Small intestine (tissue), 7 donors: Measurements from ENCODE around the gene PFKFB1. TPM values are rescaled to one million over a fixed set of nuclear protein-coding genes. Genes with fewer than 3 reads are reported as not detected.

Experiments
- DNase-seq, 2 donors: peaks; one replicate each; pipeline versions ENCODE4 v3.0.0 to v3.0.0-alpha.2; 2013
- FAIRE-seq: peaks from 2 replicates; lab custom pipeline; 2012; peaks lifted over from hg19 to GRCh38; lab: Jason Lieb, UNC
- H3K27ac ChIP-seq, 3 donors: one replicate each; pipeline ENCODE4 v1.5.1; 2013; ENCODE audit warnings: low read length in 2 of 3, mild to moderate bottlenecking in 2 of 3, control low read depth in 1 of 3, inconsistent platforms in 1 of 3, low read depth in 1 of 3, moderate library complexity in 1 of 3
- H3K27me3 ChIP-seq, 3 donors: one replicate each; pipeline ENCODE4 v1.6.1; 2013; ENCODE audit warnings: low read length in 3 of 3, inconsistent platforms in 1 of 3; ENCODE audit not compliant: control insufficient read depth in 3 of 3, insufficient read depth in 3 of 3
- H3K36me3 ChIP-seq, 3 donors: one replicate each; pipeline ENCODE4 v1.6.1; 2013; ENCODE audit warnings: low read length in 3 of 3, inconsistent platforms in 1 of 3, low read depth in 1 of 3, mild to moderate bottlenecking in 1 of 3, moderate library complexity in 1 of 3; ENCODE audit not compliant: control insufficient read depth in 3 of 3, insufficient read depth in 2 of 3
- H3K4me1 ChIP-seq, 3 donors: one replicate each; pipeline ENCODE4 v1.6.1; 2013; ENCODE audit warnings: low read length in 2 of 3, inconsistent platforms in 1 of 3, low read depth in 1 of 3, mild to moderate bottlenecking in 1 of 3, moderate library complexity in 1 of 3; ENCODE audit not compliant: control insufficient read depth in 3 of 3, insufficient read depth in 2 of 3
- H3K4me3 ChIP-seq, 3 donors: one replicate each; pipeline ENCODE4 v1.5.1; 2013; ENCODE audit warnings: low read length in 3 of 3, control low read depth in 1 of 3, inconsistent platforms in 1 of 3, low read depth in 1 of 3, mild to moderate bottlenecking in 1 of 3, moderate library complexity in 1 of 3
- H3K9me3 ChIP-seq, 2 donors: one replicate each; pipeline ENCODE4 v1.6.1; 2013; ENCODE audit warnings: low read depth in 1 of 2, low read length in 1 of 2; ENCODE audit not compliant: control insufficient read depth in 2 of 2, insufficient read depth in 1 of 2
- whole genome bisulfite sequencing, 3 donors: extraction: QIAGEN DNeasy Blood & Tissue Kit; methylation state at CpG; one replicate each; pipeline ENCODE4 v1.1.7; 2013; 5-methylcytosine and 5-hydroxymethylcytosine counted together
- polyA plus RNA-seq, 4 donors: library from polyadenylated mRNA; stranded (reverse) in 3 of 4; unstranded in 1 of 4; fragments of 200-250 nt in 3 of 4; fragments of 120-200 nt in 1 of 4; gene quantifications; one replicate each; pipeline versions ENCODE4 v1.2.1 to v1.2.3, GENCODE V29; 2013
- donor health status: healthy with polysubstance abuse.
- donor health status: control.
- donor health status: control.
- donor health status: Bipolar disorder and iron deficiency.
- donor health status: healthy.

The PFKFB1 gene
- polyA plus RNA-seq, 4 donors: 0.36 to 0.41 TPM; not detected in 2

DNA sequence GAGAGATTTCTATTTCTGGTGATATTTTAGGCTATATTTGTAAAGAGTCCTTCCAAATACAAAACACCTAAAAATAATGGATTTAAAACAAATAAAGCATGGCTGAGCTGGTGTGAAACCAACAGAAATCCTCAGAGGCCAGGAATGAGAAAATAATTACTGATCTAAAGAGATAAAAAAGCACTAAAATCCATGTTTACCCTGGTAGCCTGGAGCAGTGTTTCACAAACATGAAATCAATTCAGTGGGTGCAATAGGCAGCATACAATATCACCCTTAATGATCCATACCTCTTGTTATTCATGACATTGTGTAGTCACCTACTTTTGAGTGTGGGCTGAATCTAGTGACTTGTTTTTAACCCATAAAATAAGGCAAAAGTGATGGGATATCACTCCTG is 14.6 kb downstream of the PFKFB1 start:
- Histone ChIP-seq H3K27me3 (no peaks in the 10 kb centered on the region), H3K4me3 (no peak overlapping the region), H3K36me3 (no peaks in the 10 kb centered on the region), H3K27ac (no peak overlapping the region), H3K9me3 (no peaks in the 10 kb centered on the region), H3K4me1 (no peaks in the 10 kb centered on the region)
- no peak for FAIRE-seq
- no peak for DNase-seq

DNA sequence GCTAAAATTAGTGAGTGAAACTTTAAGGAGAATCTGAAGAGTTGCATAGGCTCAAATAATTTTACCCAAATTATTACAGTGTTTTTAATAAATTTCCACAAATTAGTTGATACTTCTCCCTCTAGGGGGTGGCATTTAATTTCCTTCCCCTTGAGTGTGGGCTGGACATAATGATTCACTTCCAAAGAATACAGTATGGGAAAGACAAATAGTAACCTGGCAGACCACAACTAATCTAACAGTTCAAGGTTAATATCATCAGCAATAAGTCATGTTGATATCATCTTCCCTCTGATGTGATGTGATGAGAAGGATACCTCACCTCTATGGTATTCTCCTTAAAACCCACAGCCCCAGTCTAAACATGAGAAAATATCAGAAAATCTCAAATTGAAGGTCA is 15.5 kb downstream of the PFKFB1 start:
- no peak for FAIRE-seq
- H3K4me1 ChIP-seq: no peaks in the 10 kb centered on the region
- H3K36me3 ChIP-seq: no peaks in the 10 kb centered on the region
- H3K4me3 ChIP-seq: no peak overlapping the region
- H3K27me3 ChIP-seq: no peaks in the 10 kb centered on the region
- no peak overlapping the region for H3K27ac ChIP-seq
- no peaks in the 10 kb centered on the region for H3K9me3 ChIP-seq
- DNase-seq: no peak

DNA sequence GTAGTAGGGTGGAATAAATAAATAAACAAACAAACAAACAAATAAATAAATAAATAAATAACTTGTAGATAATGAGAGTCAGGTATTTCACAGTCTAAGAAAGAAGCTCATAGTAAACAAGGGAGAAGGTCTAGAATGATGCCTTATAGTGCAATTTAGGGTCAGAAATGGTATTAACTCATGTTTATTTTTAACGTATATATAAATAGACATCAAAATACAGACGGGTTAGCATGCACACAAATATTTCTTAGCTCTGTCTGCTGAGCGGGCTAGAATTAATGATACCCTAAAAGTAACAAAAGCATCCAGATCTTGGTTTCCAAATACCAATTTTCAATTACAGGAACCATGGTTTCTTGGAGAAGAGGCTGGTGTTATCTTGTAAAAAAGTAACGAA is 16.6 kb downstream of the PFKFB1 start:
- Histone ChIP-seq H3K9me3 (no peaks in the 10 kb centered on the region), H3K27me3 (no peaks in the 10 kb centered on the region), H3K4me3 (no peak overlapping the region), H3K36me3 (no peaks in the 10 kb centered on the region), H3K27ac (no peak overlapping the region), H3K4me1 (no peaks in the 10 kb centered on the region)
- 66 to 84% (median 74%) methylated on average over 4 of the region's 4 CpGs for WGBS, 3 donors
- FAIRE-seq (no peak), DNase-seq (no peak)

DNA sequence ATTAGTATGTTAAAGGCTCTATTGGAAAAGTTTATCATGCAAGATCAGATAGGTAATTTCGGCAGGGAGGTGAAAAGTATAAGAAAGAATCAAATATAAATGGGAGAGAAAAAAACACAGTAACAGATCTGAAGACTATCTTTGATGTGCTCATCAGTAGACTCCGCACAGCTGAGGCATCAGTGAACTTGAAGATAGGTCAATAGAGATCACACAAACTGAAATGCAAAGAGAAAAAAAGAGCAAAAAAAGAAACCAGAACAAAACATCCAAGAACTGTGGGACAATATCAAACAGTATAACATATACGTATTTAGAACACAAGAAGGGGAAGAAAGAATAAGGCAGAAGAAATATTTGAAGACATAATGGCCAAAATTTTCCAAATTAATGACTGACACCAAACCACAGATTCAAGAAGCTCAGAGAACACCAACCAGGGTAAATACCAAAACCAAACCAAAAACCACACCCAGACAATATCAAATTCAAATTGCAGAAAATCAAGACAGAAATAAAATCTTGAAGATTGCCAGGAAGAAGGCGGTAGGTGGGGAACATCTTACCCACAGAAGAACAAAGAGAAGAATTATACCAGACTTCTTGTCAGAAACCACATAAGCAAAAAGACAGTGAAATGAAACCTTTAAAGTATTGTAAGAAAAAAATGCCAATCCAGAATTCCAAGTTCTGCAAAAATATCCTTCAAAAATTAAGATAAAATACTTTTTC is 29.1 kb downstream of the PFKFB1 start:
- H3K4me3 ChIP-seq: no peak overlapping the region
- WGBS, 3 donors: 57 to 73% (median 64%) methylated on average over 4 of the region's 4 CpGs
- no peak for DNase-seq

DNA sequence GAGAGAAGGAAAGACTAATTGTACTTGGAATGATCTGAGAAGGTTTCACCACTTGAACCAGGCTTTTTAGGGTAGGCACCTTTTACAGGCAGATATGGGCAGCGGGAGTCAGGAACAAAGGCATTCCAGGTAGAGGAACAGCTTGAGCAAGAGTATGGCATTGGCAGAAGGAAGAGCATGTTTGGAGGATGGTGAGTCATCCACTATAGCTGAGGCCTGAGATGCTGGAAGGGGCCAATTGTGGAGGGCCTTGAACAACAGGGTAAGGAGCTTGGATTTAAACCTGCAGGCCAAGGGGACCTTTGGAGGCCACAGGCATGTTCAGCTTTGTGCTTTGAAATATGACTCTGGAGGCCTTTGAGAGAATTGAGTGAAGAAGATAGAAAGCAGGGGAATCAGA is 32.2 kb downstream of the PFKFB1 start:
- Histone ChIP-seq H3K36me3 (no peaks in the 10 kb centered on the region), H3K27me3 (no peaks in the 10 kb centered on the region), H3K4me1 (no peaks in the 10 kb centered on the region), H3K4me3 (no peak overlapping the region), H3K9me3 (no peaks in the 10 kb centered on the region), H3K27ac (no peak overlapping the region)
- no peak for DNase-seq
- FAIRE-seq: no peak
- WGBS, 3 donors: 64 to 96% (median 70%) methylated on average over 1 of the region's 1 CpG

More for the DNA sequence above, 29.1 kb downstream of the PFKFB1 start:
- Histone ChIP-seq H3K27me3 (no peaks in the 10 kb centered on the region), H3K36me3 (no peaks in the 10 kb centered on the region), H3K4me1 (no peaks in the 10 kb centered on the region), H3K27ac (no peak overlapping the region), H3K9me3 (no peaks in the 10 kb centered on the region)
- FAIRE-seq: no peak

DNA sequence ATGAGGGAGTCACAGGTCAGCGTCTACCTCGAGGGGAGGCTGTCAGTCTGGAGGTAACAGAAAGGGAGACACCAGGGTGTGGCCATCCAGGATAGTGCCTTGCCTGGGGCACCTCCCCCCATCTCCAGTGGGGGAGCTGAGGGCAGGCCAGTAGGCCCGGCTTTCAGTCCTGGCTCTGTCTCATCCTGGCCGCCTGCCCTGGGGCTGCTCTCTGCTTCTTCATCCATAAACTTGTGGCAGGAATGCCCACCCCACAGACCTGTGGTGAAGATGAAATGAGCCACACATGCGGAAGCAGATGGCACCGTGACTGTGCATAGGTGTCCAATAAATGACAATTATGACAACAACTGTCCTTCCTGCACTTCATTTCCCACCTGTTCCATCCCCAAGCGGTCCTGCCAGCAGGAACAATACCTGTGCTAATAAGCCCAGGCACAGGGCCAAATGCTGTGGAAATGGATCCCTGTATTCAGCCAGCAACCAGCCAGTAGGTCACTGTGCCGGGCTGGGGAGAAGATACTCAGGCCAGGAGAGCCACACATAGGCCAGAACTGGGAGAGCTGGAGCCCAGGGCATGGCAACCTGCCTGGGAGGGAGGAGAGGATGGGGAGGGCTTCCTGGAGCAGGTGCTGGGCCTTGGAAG is 43.1 kb downstream of the PFKFB1 start:
- no peaks in the 10 kb centered on the region for H3K27me3 ChIP-seq
- WGBS, 3 donors: 63 to 79% (median 64%) methylated on average over 8 of the region's 8 CpGs
- H3K4me1 ChIP-seq: no peaks in the 10 kb centered on the region
- no peak overlapping the region for H3K27ac ChIP-seq
- DNase-seq (no peak), FAIRE-seq (no peak)
- no peaks in the 10 kb centered on the region for H3K9me3 ChIP-seq
- no peak overlapping the region for H3K4me3 ChIP-seq
- no peaks in the 10 kb centered on the region for H3K36me3 ChIP-seq

DNA sequence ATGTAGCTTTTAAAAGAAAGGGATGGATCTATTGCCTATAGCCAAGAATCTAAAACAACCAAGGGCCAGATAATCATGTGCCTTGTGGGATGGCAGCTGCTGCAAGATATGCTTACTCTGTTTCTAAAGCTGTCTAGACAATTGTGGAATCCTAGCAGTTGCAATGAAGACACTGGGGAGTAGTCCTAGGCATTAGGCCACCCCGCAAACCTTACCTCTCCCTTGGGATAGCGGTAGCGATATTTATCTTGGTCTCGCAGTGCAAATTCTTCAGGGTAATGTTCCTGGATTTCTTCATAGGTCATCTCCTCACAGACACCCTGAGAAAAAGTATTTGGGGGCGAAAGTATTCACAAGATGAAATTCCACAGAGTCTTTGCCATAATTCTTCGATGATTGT is 48.8 kb downstream of the PFKFB1 start:
- H3K27ac ChIP-seq: no peak overlapping the region
- no peaks in the 10 kb centered on the region for H3K36me3 ChIP-seq
- no peak for FAIRE-seq
- 86 to 89% (median 88%) methylated on average over 6 of the region's 6 CpGs for WGBS, 3 donors
- no peaks in the 10 kb centered on the region for H3K27me3 ChIP-seq
- no peak overlapping the region for H3K4me3 ChIP-seq
- no peak for DNase-seq
- H3K4me1 ChIP-seq: no peaks in the 10 kb centered on the region
- no peaks in the 10 kb centered on the region for H3K9me3 ChIP-seq

DNA sequence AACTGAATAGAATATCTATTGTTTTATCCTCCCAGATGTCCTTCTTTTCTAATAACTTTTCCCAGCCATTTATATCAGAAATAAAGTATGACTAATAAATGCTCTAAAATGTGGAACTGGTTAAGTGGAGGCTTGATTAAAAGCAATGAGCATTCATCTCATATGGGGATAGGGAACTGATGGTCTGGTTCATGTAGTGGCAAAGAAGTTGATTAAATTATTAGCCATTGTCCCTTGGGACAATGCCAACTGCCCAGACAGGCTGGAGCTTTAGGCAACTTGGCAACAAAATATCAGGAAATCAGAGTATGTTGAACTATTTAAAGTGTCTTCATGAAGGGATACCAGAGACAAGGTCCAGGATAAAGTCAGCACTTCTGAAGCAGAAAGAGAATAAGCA is 49.2 kb downstream of the PFKFB1 start:
- DNase-seq (no peak), FAIRE-seq (no peak)
- Histone ChIP-seq H3K9me3 (no peaks in the 10 kb centered on the region), H3K4me3 (no peak overlapping the region), H3K36me3 (no peaks in the 10 kb centered on the region), H3K27me3 (no peaks in the 10 kb centered on the region), H3K27ac (no peak overlapping the region), H3K4me1 (no peaks in the 10 kb centered on the region)

DNA sequence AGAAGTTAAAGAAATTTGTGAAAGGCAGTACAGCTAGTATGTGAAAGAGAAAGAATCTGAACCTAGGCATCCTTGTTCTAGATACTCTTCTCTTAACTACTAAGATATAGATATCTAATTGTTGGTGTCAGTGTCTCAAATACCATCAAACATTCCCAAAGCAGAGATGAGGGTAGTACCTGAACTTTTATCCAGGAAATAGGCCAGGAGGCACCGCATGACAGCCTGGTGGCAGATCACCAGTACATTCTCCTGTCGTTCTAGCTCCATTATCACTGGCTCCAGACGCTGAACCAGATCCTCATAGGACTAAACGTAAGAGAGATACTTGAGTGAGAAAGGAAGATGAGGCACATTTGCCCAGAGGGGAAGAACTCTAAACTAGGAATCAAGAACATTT is 56.6 kb downstream of the PFKFB1 start:
- no peaks in the 10 kb centered on the region for H3K27me3 ChIP-seq
- WGBS, 3 donors: 66 to 92% (median 89%) methylated on average over 4 of the region's 4 CpGs
- H3K27ac ChIP-seq: no peak overlapping the region
- no peaks in the 10 kb centered on the region for H3K9me3 ChIP-seq
- H3K36me3 ChIP-seq: no peaks in the 10 kb centered on the region
- no peak overlapping the region for H3K4me3 ChIP-seq
- FAIRE-seq: no peak
- DNase-seq: no peak
- no peaks in the 10 kb centered on the region for H3K4me1 ChIP-seq
